Adrenal gland (tissue), 5 donors: Measurements from ENCODE around the gene NUMBL.

Source experiments
- CTCF ChIP-seq, 6 experiments: fragments of 450-650 bp in 4 of 6; fragments of 200-600 bp in 2 of 6; sonication (generic) in 1 of 6; IDR thresholded peaks; 1 replicate in 5 of 6; 2 replicates in 1 of 6; pipeline versions ENCODE4 v1.5.1 to v1.8.0; 2016 to 2021; ENCODE audit warnings: antibody characterized with exemption in 6 of 6, mild to moderate bottlenecking in 2 of 6, moderate library complexity in 1 of 6
- POLR2A ChIP-seq, 2 donors: fragments of 450-650 bp; IDR thresholded peaks; one replicate each; pipeline ENCODE4 v1.6.1; 2017; ENCODE audit warnings: antibody characterized with exemption in 2 of 2, mild to moderate bottlenecking in 2 of 2, moderate library complexity in 1 of 2
- donor health status: DM: no; HTN: no; CAD: no.

GRCh38 chr19:40668991-40669614 lies 21.3 kb downstream of the NUMBL start:
- no peak for TF ChIP-seq CTCF (IDR thresholded peaks at IDR 0.05)
- no peak for TF ChIP-seq POLR2A (IDR thresholded peaks at IDR 0.05)
